HEK293 (cell line): ENCODE data around the gene SMIM5.

Source experiments
- CTCF ChIA-PET: fragments of 350-600 bp; formaldehyde crosslinking; extraction: SDS; loops from one replicate; lab custom pipeline; 2021; ENCODE audit warnings: antibody characterized with exemption; lab: Yijun Ruan, JAX
- POLR2A ChIA-PET: fragments of 300-600 bp; formaldehyde crosslinking; extraction: SDS; loops from one replicate; lab custom pipeline; 2020; ENCODE audit warnings: antibody characterized with exemption, inconsistent platforms; lab: Yijun Ruan, JAX
- H3K27ac ChIP-seq: fragments of 200-500 bp; sonication (Bioruptor generic); 2 replicates; pipeline ENCODE4 v1.5.1; 2014; ENCODE audit warnings: low read depth, low read length, control low read depth, inconsistent platforms; ENCODE audit errors: extremely low read depth
- H3K36me3 ChIP-seq, 2 experiments: fragments of 200-500 bp in 1 of 2; sonication (Bioruptor generic) in 1 of 2; 1 replicate in 1 of 2; 2 replicates in 1 of 2; pipeline ENCODE4 v1.5.1; 2014 to 2017; ENCODE audit warnings: inconsistent platforms in 2 of 2, low read length in 2 of 2; ENCODE audit not compliant: control insufficient read depth in 2 of 2, insufficient read depth in 1 of 2
- H3K4me1 ChIP-seq: fragments of 200-500 bp; sonication (Bioruptor generic); 2 replicates; pipeline ENCODE4 v1.5.1; 2014; ENCODE audit warnings: mild to moderate bottlenecking, low read length, inconsistent platforms; ENCODE audit not compliant: control insufficient read depth, insufficient read depth
- H3K4me3 ChIP-seq: 2 replicates; pipeline ENCODE4 v1.5.1; 2011; ENCODE audit warnings: low read depth, mild to moderate bottlenecking, control low read depth, low read length, moderate library complexity
- H3K9me3 ChIP-seq: fragments of 200-500 bp; sonication (Bioruptor generic); 2 replicates; pipeline ENCODE4 v1.5.1; 2014; ENCODE audit warnings: low read depth, low read length, inconsistent platforms; ENCODE audit not compliant: control insufficient read depth, insufficient read depth
- EGR2 ChIP-seq: fragments of 450-650 bp; formaldehyde crosslinking; IDR thresholded peaks from 2 replicates; pipeline ENCODE4 v1.5.1; 2016; ENCODE audit warnings: low read depth, missing biosample characterization, missing genetic modification characterization
- KLF17 ChIP-seq: fragments of 450-650 bp; formaldehyde crosslinking; IDR thresholded peaks from 2 replicates; pipeline ENCODE4 v1.5.1; 2016; ENCODE audit warnings: missing biosample characterization, missing genetic modification characterization
- KLF8 ChIP-seq: fragments of 450-650 bp; formaldehyde crosslinking; IDR thresholded peaks from 2 replicates; pipeline ENCODE4 v1.5.1; 2016; ENCODE audit warnings: missing biosample characterization, missing genetic modification characterization
- MZF1 ChIP-seq: fragments of 450-650 bp; formaldehyde crosslinking; IDR thresholded peaks from 2 replicates; pipeline ENCODE4 v1.5.1; 2017; ENCODE audit warnings: missing biosample characterization, missing genetic modification characterization, borderline replicate concordance
- PATZ1 ChIP-seq: fragments of 450-650 bp; formaldehyde crosslinking; IDR thresholded peaks from 2 replicates; pipeline ENCODE4 v1.5.1; 2016; ENCODE audit warnings: missing biosample characterization, missing genetic modification characterization
- TCF7L2 ChIP-seq: IDR thresholded peaks from 2 replicates; pipeline ENCODE4 v1.6.1; 2011; ENCODE audit warnings: low read depth, mild to moderate bottlenecking, inconsistent platforms, low read length, moderate library complexity, borderline replicate concordance
- TSHZ1 ChIP-seq: fragments of 450-650 bp; formaldehyde crosslinking; IDR thresholded peaks from 2 replicates; pipeline ENCODE4 v1.5.1; 2016; ENCODE audit warnings: missing biosample characterization, missing genetic modification characterization, borderline replicate concordance
- ZNF10 ChIP-seq: fragments of 450-650 bp; formaldehyde crosslinking; IDR thresholded peaks from 2 replicates; pipeline ENCODE4 v1.5.1; 2017; ENCODE audit warnings: missing biosample characterization, missing genetic modification characterization
- ZNF169 ChIP-seq: fragments of 450-650 bp; formaldehyde crosslinking; IDR thresholded peaks from 2 replicates; pipeline ENCODE4 v1.5.1; 2016; ENCODE audit warnings: missing biosample characterization, missing genetic modification characterization
- ZNF223 ChIP-seq: fragments of 450-650 bp; formaldehyde crosslinking; IDR thresholded peaks from 2 replicates; pipeline ENCODE4 v1.5.1; 2016; ENCODE audit warnings: missing biosample characterization, missing genetic modification characterization
- ZNF488 ChIP-seq: fragments of 450-650 bp; formaldehyde crosslinking; IDR thresholded peaks from 2 replicates; pipeline ENCODE4 v1.5.1; 2016; ENCODE audit warnings: missing biosample characterization, missing genetic modification characterization
- ZNF791 ChIP-seq: fragments of 450-650 bp; formaldehyde crosslinking; IDR thresholded peaks from 2 replicates; pipeline ENCODE4 v1.5.1; 2016; ENCODE audit warnings: missing biosample characterization, missing genetic modification characterization
- ZNF837 ChIP-seq: fragments of 450-650 bp; formaldehyde crosslinking; IDR thresholded peaks from 2 replicates; pipeline ENCODE4 v1.5.1; 2016; ENCODE audit warnings: missing biosample characterization, missing genetic modification characterization
- ZSCAN5A ChIP-seq: fragments of 450-650 bp; formaldehyde crosslinking; IDR thresholded peaks from 2 replicates; pipeline ENCODE4 v1.5.1; 2016; ENCODE audit warnings: missing biosample characterization, missing genetic modification characterization
- TF ChIP-seq, protein P1 (sequence below): fragments of 450-650 bp; formaldehyde crosslinking; IDR thresholded peaks from 2 replicates; pipeline ENCODE4 v1.5.1; 2016; ENCODE audit warnings: missing biosample characterization, missing genetic modification characterization, borderline replicate concordance
- TF ChIP-seq, protein P2 (sequence below): fragments of 450-650 bp; formaldehyde crosslinking; IDR thresholded peaks from 2 replicates; pipeline ENCODE4 v1.5.1; 2016; ENCODE audit warnings: missing biosample characterization, missing genetic modification characterization

The SMIM5 gene

GRCh38 chr17:75588596-75589011 lies 44.6 kb upstream of the SMIM5 start (continued):
- TF ChIP-seq PATZ1 (no peak), ZNF488 (tag by site-specific recombination) (no peak), KLF8 (tag by site-specific recombination) (no peak), TCF7L2 (no peak)

DNA sequence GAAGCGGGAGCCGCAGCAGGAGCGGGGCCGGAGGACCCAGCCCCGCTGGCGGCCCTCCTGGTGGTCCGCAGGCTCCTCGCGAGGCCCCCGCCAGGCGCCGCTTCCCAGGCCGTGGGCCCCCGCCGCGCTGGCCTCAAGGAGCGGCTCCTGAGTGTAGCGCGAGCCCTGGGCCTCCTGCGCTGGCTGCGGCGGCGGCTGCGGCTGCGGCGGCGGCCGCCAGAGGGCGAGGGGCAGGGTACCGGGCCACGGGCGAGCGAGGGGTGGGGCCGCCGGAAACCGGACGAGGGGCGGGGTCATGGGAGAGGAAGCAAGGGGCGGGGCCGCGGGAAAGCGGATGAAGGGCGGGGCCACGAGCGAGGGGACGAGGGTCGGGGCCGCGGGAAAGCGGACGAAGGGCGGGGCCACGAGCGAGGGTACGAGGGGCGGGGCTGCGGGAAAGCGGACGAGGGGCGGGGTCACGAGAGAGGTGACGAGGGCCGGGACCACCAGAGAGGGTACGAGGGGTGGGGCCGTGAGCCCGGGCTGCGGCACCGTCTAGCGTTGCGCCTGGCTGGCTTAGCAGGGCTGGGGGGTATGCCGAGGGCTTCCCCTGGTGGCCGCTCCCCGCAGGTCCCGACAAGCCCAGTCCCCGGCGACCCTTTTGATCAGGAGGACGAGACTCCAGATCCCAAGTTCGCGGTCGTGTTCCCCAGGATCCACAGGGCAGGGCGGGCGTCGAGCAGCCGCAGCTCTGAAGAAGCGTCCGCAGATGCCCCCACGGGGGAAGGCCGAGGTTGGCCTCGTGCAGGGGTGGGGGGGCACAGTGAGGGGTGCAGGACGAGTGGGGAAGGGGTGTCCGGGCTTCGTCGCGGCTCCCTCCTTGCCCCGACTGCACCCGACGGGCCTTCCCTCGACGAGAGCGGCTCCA lies 44.0 kb upstream of the SMIM5 start:
- POLR2A ChIA-PET: interaction anchor here (0.6 to 2.5 kb wide), 3 partner anchors 11 to 133 kb away, joined by 3 to 9 read pairs (median 3); partner anchors contain the start of gene TMEM94
- CTCF ChIA-PET: interaction anchor here (0.8 to 5.1 kb wide), 11 partner anchors 10 to 159 kb away, joined by 3 to 58 read pairs (median 5); partner anchors contain the start of gene SMIM5
- TF ChIP-seq ZNF10: no peak
- TF ChIP-seq ZNF223: no peak
- TF ChIP-seq, protein P1, sequence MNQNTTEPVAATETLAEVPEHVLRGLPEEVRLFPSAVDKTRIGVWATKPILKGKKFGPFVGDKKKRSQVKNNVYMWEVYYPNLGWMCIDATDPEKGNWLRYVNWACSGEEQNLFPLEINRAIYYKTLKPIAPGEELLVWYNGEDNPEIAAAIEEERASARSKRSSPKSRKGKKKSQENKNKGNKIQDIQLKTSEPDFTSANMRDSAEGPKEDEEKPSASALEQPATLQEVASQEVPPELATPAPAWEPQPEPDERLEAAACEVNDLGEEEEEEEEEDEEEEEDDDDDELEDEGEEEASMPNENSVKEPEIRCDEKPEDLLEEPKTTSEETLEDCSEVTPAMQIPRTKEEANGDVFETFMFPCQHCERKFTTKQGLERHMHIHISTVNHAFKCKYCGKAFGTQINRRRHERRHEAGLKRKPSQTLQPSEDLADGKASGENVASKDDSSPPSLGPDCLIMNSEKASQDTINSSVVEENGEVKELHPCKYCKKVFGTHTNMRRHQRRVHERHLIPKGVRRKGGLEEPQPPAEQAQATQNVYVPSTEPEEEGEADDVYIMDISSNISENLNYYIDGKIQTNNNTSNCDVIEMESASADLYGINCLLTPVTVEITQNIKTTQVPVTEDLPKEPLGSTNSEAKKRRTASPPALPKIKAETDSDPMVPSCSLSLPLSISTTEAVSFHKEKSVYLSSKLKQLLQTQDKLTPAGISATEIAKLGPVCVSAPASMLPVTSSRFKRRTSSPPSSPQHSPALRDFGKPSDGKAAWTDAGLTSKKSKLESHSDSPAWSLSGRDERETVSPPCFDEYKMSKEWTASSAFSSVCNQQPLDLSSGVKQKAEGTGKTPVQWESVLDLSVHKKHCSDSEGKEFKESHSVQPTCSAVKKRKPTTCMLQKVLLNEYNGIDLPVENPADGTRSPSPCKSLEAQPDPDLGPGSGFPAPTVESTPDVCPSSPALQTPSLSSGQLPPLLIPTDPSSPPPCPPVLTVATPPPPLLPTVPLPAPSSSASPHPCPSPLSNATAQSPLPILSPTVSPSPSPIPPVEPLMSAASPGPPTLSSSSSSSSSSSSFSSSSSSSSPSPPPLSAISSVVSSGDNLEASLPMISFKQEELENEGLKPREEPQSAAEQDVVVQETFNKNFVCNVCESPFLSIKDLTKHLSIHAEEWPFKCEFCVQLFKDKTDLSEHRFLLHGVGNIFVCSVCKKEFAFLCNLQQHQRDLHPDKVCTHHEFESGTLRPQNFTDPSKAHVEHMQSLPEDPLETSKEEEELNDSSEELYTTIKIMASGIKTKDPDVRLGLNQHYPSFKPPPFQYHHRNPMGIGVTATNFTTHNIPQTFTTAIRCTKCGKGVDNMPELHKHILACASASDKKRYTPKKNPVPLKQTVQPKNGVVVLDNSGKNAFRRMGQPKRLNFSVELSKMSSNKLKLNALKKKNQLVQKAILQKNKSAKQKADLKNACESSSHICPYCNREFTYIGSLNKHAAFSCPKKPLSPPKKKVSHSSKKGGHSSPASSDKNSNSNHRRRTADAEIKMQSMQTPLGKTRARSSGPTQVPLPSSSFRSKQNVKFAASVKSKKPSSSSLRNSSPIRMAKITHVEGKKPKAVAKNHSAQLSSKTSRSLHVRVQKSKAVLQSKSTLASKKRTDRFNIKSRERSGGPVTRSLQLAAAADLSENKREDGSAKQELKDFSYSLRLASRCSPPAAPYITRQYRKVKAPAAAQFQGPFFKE (tag by site-specific recombination): no peak
- TF ChIP-seq ZNF837: no peak
- peak; percentile 78 for TF ChIP-seq KLF8 (tag by site-specific recombination)
- TF ChIP-seq, protein P2, sequence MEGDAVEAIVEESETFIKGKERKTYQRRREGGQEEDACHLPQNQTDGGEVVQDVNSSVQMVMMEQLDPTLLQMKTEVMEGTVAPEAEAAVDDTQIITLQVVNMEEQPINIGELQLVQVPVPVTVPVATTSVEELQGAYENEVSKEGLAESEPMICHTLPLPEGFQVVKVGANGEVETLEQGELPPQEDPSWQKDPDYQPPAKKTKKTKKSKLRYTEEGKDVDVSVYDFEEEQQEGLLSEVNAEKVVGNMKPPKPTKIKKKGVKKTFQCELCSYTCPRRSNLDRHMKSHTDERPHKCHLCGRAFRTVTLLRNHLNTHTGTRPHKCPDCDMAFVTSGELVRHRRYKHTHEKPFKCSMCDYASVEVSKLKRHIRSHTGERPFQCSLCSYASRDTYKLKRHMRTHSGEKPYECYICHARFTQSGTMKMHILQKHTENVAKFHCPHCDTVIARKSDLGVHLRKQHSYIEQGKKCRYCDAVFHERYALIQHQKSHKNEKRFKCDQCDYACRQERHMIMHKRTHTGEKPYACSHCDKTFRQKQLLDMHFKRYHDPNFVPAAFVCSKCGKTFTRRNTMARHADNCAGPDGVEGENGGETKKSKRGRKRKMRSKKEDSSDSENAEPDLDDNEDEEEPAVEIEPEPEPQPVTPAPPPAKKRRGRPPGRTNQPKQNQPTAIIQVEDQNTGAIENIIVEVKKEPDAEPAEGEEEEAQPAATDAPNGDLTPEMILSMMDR: peak; percentile 58
- no peak for TF ChIP-seq EGR2 (tag by site-specific recombination)
- no peak for TF ChIP-seq MZF1
- no peak for TF ChIP-seq ZNF791
- TF ChIP-seq ZNF169 (tag by site-specific recombination): no peak
- no peak for TF ChIP-seq TSHZ1 (tag by site-specific recombination)
- peak; percentile 45; the same call in 1 of the 2 replicates for TF ChIP-seq KLF17
- TF ChIP-seq ZSCAN5A (tag by site-specific recombination): no peak

More for the DNA sequence above, 44.0 kb upstream of the SMIM5 start:
- Histone ChIP-seq H3K9me3 (no peaks in the 10 kb centered on the region), H3K4me3 (peak overlapping the region; percentile 48), H3K4me1 (peaks cover 2% of the 10 kb centered on the region; the same call in 1 of the 2 replicates), H3K36me3 (no peaks in the 10 kb centered on the region), H3K27ac (peak overlapping the region; percentile 60; the same call in 1 of the 2 replicates)
